AG04450 (cell line): ENCODE measurements around the gene PRELP. TPM values are rescaled to one million over a fixed set of nuclear protein-coding genes. Genes with fewer than 3 reads are reported as not detected.

Experiments
- CTCF ChIA-PET: fragments of 300-600, 350-600 bp; formaldehyde crosslinking; extraction: SDS; loops from one replicate; lab custom pipeline; 2022; ENCODE audit warnings: antibody characterized with exemption, inconsistent platforms; lab: Charles Lee
- POLR2A ChIA-PET: fragments of 350-600 bp; formaldehyde crosslinking; extraction: SDS; loops from one replicate; lab custom pipeline; 2021; ENCODE audit warnings: antibody characterized with exemption, inconsistent platforms; lab: Yijun Ruan, JAX
- DNase-seq: peaks from one replicate; pipeline ENCODE4 v3.0.0-alpha.2; 2011; ENCODE audit warnings: low read depth, low spot score
- H3K27ac ChIP-seq: one replicate; pipeline ENCODE4 v1.5.1; 2012; ENCODE audit warnings: low read depth, low read length, control low read depth
- H3K27me3 ChIP-seq: one replicate; pipeline ENCODE4 v1.6.0; 2012; ENCODE audit warnings: low read length; ENCODE audit not compliant: control insufficient read depth, insufficient read depth
- H3K4me3 ChIP-seq: 2 replicates; pipeline ENCODE4 v1.5.1; 2011; ENCODE audit warnings: mild to moderate bottlenecking, low read depth, low read length, control low read depth
- H3K9me3 ChIP-seq: 2 replicates; pipeline ENCODE4 v1.5.1; 2012; ENCODE audit warnings: low read length; ENCODE audit not compliant: control insufficient read depth, insufficient read depth
- CTCF ChIP-seq: IDR thresholded peaks from 2 replicates; pipeline ENCODE4 v1.5.1; 2011; ENCODE audit warnings: low read depth, low read length, control low read depth, inconsistent platforms
- polyA plus RNA-seq: library from polyadenylated mRNA; depleted of rRNA; stranded (reverse); fragments of >200 nt; gene quantifications from 2 replicates; pipeline ENCODE4 v1.2.3, GENCODE V29; 2011

The PRELP gene
- polyA plus RNA-seq, 1 experiment = 0.68 TPM

- H3K9me3 ChIP-seq = no peaks in the 10 kb centered on the region
- H3K27ac ChIP-seq = no peak overlapping the region
- no peak for DNase-seq
- no peak for TF ChIP-seq CTCF
- POLR2A ChIA-PET = no interaction called here
- H3K27me3 ChIP-seq = no peaks in the 10 kb centered on the region
- H3K4me3 ChIP-seq = no peak overlapping the region
- CTCF ChIA-PET = no interaction called here
Measured at GRCh38 chr1:203500279-203500678, 24.7 kb downstream of the PRELP start.

- Histone ChIP-seq H3K9me3 (no peaks in the 10 kb centered on the region), H3K27me3 (no peaks in the 10 kb centered on the region), H3K4me3 (no peak overlapping the region), H3K27ac (no peak overlapping the region)
- TF ChIP-seq CTCF = no peak
- no peak for DNase-seq
- POLR2A ChIA-PET = interaction anchor here (0.6 kb wide), 1 partner anchor 28 kb away, joined by 3 read pairs; no protein-coding TSS in a partner anchor
- CTCF ChIA-PET = interaction anchor here (0.6 to 6.7 kb wide), 24 partner anchors 9 to 309 kb away, joined by 3 to 185 read pairs (median 5); partner anchors contain the start of genes ATP2B4 and OPTC
Measured at GRCh38 chr1:203503836-203504235, 28.2 kb downstream of the PRELP start.

GRCh38 chr1:203504400-203505250, 29.0 kb downstream of the PRELP start:
- POLR2A ChIA-PET = interaction anchor here (0.6 to 0.8 kb wide), 3 partner anchors 11 to 198 kb away, joined by 3 to 6 read pairs (median 3); no protein-coding TSS in a partner anchor

DNA sequence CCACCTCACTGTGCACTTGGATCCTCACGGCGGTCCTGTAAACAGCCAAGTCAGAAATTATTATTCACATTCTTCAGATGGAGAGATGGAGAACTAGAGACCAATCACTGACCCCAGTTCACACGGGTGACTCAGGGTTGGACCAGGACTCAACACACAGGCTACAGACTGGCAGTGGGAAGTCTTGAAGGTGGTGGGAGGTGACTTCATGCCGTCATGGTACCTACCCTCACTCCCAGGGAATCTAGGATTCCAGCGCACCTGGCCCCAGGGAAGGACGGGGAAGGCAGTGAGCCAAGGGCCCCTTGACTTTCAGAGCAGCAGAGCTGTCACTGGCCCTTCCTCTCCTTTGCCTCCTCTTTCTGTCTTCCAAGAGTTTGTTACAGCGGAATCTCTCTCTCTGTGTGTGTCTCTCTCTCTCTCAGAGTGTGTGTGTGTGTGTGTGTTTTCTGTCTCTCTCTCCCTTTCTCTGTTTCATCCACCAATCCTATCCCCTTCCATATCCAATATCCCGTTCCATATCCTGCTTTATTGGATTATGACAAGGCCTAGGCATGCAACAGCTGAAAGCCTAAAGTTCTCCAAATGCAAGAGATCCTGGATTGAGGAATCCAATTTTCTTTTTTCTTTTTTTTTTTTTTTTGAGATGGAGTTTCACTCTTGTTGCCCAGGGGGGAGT, 30.1 kb downstream of the PRELP start:
- H3K4me3 ChIP-seq = no peak overlapping the region
- H3K27me3 ChIP-seq = no peaks in the 10 kb centered on the region
- ChIA-PET CTCF (interaction anchor here (0.6 to 6.7 kb wide), 16 partner anchors 8 to 353 kb away, joined by 3 to 185 read pairs (median 5); partner anchors contain the start of genes ATP2B4 and PRELP), POLR2A (no interaction called here)
- no peak overlapping the region for H3K27ac ChIP-seq
- TF ChIP-seq CTCF = no peak
- H3K9me3 ChIP-seq = no peaks in the 10 kb centered on the region
- DNase-seq = no peak

More at GRCh38 chr1:203504400-203505250, 29.0 kb downstream of the PRELP start:
- peak; percentile 61 for DNase-seq
- Histone ChIP-seq H3K4me3 (no peak overlapping the region), H3K9me3 (no peaks in the 10 kb centered on the region), H3K27me3 (no peaks in the 10 kb centered on the region), H3K27ac (no peak overlapping the region)
- CTCF ChIA-PET = interaction anchor here (0.6 to 6.7 kb wide), 31 partner anchors 9 to 354 kb away, joined by 3 to 185 read pairs (median 5); partner anchors contain the start of genes ATP2B4, OPTC and PRELP
- peak; percentile 81 for TF ChIP-seq CTCF
